HFF-Myc (cell line): ENCODE results near the gene OTUB1.

Experiments
- DNase-seq: peaks from one replicate; pipeline ENCODE4 v3.0.0-alpha.2; 2011; ENCODE audit warnings: low read depth; ENCODE audit errors: extremely low read depth
- H3K4me3 ChIP-seq: replicated peaks from 2 replicates; pipeline ENCODE4 v1.5.1; 2011; ENCODE audit warnings: low read depth, mild to moderate bottlenecking, control low read depth, low read length
- CTCF ChIP-seq: IDR thresholded peaks from 2 replicates; pipeline ENCODE4 v1.5.1; 2012; ENCODE audit warnings: mild to moderate bottlenecking, low read depth, low read length, control low read depth; ENCODE audit errors: missing control alignments

Gene OTUB1

GRCh38 chr11:64015510-64015909 lies 29.3 kb downstream of the OTUB1 start:
- no peak overlapping the region for H3K4me3 ChIP-seq
- no peak for DNase-seq
- no peak for TF ChIP-seq CTCF

DNA sequence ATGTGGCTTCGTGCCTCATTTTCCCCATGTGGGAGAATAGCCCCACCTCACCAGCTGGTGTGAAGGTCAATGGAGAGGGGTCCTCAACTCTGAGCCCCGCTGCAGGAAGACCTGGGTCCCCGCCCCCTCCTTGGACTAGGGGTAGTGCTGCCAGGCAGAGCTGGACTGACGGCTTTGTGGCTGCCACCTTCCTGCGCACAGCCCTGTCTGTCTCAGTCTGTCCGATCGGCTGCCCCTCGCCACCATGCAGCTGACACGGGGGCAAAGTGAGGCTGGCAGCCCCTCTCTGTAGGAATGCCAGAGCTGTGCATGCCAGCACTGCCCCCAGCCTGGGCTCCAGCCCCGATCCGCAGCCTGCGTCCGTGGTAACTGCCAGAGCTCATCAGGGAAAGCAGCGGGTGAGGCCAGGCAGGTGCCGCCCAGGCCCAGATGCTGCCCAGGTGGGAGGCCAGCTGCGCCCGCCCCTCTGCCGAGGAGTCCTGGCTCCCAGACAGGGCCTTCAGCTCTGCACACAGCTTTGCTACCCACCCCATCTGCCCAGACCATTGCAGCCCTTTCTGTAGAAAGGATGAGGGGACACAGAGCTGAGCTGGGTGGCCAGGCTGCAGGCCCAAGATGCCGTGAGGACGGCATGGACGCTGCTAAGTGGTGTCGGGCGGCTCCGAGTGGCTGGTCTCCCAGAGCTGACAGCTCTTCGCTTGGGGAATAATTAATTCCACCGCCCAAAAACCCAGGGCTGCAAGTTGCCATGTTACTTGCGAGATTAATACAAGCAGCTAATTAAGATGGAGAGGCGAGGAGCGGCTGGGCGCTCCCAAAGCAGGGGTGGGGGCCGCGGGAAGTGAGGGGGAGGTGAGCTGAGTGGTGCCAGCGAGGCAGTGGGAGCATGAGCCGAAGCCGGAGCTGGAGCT lies 30.0 kb downstream of the OTUB1 start:
- no peak overlapping the region for H3K4me3 ChIP-seq
- no peak for DNase-seq
- TF ChIP-seq CTCF, result no peak

DNA sequence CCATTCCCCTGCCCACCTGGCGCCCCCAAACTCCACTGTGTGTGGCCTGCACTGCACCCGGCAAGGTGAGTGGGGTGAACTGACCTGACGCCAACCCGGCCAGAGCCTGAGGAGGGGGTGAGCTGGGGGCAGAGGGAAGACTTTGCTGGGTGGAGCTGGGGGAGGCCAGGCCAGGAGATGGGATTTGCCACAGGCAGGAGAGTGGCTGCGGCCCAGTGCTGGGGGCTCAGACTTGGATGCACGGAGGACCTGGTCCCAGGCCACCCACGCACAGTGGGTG lies 31.6 kb downstream of the OTUB1 start:
- no peak for TF ChIP-seq CTCF
- DNase-seq, result no peak
- no peak overlapping the region for H3K4me3 ChIP-seq

GRCh38 chr11:64018310-64018709 lies 32.1 kb downstream of the OTUB1 start:
- DNase-seq, result no peak
- TF ChIP-seq CTCF, result no peak
- H3K4me3 ChIP-seq, result no peak overlapping the region

GRCh38 chr11:64019106-64020037 lies 33.1 kb downstream of the OTUB1 start:
- H3K4me3 ChIP-seq, result no peak overlapping the region
- DNase-seq, result no peak
- TF ChIP-seq CTCF, result no peak

GRCh38 chr11:64020976-64021756 lies 34.9 kb downstream of the OTUB1 start:
- no peak for DNase-seq
- no peak for TF ChIP-seq CTCF
- no peak overlapping the region for H3K4me3 ChIP-seq
